GM12872 (cell line): Measurements from ENCODE around the gene TNK1.

Source experiments
- TF ChIP-seq, protein P1 (sequence below): IDR thresholded peaks from 3 replicates; pipeline ENCODE4 v1.5.1; 2011; ENCODE audit warnings: low read depth, mild to moderate bottlenecking, low read length, moderate library complexity; ENCODE audit not compliant: insufficient read depth

The TNK1 gene

DNA sequence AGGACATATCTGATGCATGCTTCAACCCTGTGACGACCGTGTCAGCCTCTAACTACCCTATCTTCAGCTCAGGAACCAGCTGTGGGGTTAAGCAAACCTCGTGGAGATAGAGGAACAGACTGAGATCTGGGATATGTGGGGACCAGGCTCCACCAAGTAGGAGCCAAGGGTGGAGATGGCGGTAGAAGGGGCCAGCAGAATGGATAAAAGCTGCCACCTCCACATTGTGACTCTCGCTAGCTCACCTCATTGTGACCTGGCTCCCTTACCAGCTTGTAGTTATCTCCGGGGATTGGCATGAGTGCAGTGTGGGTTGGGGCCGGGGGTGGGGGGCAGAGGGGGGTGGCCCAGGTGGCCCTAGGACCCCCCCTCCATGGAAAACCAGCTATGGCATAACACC lies 44.4 kb downstream of the TNK1 start, which contains the start of gene SPEM2:
TSS of gene SPEM2 (plus strand) at position 301 of the 400 bp plus-strand sequence. CDS start at position 374, 73 bp downstream.
- TF ChIP-seq, protein P1, sequence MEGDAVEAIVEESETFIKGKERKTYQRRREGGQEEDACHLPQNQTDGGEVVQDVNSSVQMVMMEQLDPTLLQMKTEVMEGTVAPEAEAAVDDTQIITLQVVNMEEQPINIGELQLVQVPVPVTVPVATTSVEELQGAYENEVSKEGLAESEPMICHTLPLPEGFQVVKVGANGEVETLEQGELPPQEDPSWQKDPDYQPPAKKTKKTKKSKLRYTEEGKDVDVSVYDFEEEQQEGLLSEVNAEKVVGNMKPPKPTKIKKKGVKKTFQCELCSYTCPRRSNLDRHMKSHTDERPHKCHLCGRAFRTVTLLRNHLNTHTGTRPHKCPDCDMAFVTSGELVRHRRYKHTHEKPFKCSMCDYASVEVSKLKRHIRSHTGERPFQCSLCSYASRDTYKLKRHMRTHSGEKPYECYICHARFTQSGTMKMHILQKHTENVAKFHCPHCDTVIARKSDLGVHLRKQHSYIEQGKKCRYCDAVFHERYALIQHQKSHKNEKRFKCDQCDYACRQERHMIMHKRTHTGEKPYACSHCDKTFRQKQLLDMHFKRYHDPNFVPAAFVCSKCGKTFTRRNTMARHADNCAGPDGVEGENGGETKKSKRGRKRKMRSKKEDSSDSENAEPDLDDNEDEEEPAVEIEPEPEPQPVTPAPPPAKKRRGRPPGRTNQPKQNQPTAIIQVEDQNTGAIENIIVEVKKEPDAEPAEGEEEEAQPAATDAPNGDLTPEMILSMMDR = no peak

DNA sequence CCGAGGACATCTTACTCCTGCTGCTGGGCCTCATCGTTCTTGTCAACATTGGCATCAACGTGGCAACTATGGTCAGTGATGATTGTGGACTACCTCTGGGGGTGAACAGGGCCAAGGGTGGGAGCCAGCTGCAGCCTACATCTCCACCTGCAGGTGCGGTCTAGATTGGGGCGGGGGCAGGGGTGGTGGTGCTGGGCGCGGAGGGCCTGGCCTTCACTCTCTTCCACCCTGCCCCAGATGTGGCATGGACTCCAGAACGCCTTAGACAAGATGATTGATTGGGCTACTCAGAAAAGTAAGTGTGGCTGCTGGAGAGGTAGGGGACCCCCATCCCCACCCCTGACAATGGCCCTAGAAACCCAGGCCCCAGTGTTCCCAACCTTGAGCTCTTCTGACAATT lies 44.9 kb downstream of the TNK1 start:
- TF ChIP-seq, protein P1 = no peak

DNA sequence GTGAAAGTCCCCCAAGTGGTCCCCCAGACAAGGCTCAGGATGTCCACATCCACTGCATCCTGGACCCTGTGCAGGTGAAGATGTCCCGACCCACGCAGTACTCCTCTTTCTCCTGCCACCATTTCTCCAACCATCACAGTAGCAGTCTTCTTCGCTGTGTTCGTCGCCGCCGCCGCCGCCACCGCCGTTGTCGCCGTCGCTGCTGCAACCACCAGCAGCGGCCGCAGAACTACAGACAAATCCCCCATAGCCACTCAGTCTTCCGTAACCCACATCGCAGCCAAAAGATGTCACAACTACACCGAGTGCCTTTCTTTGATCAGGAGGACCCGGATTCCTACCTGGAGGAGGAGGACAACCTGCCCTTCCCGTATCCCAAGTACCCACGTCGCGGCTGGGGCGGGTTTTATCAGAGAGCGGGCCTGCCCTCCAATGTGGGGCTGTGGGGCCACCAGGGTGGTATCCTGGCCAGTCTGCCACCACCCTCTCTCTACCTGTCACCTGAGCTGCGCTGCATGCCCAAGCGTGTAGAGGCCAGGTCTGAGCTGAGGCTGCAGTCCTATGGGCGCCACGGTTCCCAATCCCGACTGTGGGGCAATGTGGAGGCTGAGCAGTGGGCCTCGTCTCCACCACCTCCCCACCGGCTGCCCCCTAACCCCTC lies 45.4 kb downstream of the TNK1 start:
- TF ChIP-seq, protein P1 = no peak

DNA sequence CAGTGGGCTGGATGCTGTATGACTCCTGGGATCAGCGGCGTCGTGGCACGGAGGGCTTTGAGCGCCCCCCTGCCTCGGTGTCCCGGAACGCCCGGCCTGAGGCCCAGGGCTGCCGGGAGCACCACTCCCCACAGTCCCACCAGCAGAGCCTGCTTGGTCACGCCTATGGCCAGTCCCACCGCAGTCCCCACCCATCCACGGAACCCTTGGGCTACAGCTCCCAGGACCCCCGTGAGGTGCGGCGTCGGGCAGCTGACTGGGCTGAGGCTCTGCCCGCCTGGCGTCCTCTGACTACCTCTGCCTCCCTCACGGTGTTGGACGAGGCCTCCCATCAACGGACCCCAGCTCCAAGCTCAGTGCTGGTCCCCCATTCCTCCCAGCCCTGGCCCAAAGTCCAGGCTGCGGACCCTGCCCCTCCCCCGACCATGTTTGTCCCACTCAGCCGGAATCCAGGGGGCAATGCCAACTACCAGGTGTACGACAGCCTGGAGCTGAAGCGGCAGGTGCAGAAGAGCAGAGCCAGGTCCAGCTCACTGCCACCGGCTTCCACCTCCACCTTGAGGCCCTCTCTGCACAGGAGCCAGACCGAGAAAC lies 46.1 kb downstream of the TNK1 start:
- TF ChIP-seq, protein P1 = no peak

DNA sequence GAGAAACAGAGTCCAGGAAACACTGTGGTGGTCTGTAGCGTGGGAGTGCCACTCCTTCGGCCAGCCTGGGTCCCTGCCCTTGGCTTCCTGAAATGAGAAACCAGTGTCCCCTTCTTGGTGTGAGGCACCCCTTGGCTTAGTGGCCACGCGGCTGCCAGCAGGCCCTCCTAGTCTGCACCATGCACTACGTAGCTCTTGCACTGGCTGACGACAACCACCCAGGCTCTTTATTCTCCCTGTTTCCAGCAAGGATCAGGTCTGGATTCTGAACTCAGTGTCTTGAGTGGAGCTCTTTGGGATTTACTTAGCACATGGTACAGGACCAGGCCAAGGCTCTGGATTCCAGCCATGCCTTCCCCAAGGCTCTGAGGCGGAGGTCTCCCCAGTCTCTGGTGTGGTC lies 46.7 kb downstream of the TNK1 start:
- TF ChIP-seq, protein P1 = no peak

DNA sequence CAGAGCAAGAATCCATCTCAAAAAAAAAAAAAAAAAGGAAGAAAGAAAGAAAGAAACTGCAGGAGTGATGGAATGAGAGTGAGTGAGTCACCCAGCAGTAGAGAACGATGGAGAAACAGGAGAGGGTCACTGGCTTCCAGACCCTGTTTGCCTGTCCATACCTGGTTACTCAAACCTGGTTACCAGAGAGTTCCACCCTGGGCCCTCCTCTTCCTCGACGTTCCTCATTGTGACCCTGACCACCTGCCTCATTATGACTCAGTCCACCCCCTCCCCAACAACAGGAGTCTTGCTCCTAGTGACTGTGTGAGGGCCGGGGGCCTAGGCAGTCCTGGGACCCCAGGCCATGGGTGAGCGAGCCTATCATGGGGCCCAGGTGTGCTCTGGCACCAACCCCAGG lies 47.7 kb downstream of the TNK1 start, which contains the start of gene SPEM3:
TSS of gene SPEM3 (plus strand) at position 301 of the 400 bp plus-strand sequence. CDS start at position 347, 46 bp downstream.
- TF ChIP-seq, protein P1 = no peak

DNA sequence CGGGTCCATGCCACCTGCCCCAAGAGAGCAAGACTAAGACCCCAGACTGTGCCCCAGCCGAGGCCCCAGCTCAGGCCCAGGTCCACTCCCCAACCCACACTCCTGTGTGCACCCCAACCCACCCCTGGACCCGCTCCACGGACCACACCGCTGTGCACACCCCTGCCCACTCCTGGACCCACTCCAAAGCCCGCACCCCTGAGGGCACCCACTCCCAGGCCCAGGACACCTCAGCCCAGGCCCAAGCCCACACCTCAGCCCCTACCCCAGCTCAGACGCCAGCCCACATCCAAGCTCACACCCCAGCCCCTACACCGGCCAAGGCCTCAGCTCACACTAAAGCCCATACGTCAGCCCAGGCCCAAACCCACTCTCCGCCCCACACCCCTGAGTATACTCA lies 48.8 kb downstream of the TNK1 start:
- TF ChIP-seq, protein P1 = no peak
